ENCODE data around the gene EYA3.
"Not testable (repeated sequence)": the region's sequence is repeated elsewhere in the genome, so short reads cannot be mapped to it uniquely, and the experiment has no call there.

The EYA3 gene

DNA sequence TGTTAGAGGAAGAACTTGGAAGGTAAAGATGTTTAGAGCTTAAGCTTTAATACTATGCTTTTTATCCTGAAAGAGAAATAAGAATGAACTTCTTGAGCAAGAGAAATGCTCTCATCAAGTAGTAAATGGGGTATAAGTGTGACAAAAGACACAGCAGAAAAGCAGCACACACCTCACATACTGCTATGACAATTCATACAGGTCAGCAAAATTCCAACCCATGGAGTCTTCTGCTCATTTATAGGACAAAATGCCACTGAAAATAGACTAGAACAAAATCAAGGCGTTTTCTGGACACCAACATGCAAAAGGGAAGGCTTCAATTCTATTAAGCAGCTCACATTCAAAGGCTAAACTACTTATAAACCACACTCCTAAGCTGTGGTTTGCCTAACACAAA is 61.2 kb downstream of the EYA3 start:
- no peak for DNase-seq

GRCh38 chr1:28026329-28026728 is 62.1 kb downstream of the EYA3 start:
- DNase-seq = no peak

- DNase-seq = no peak
Measured at GRCh38 chr1:28021064-28021463, 67.3 kb downstream of the EYA3 start.

DNA sequence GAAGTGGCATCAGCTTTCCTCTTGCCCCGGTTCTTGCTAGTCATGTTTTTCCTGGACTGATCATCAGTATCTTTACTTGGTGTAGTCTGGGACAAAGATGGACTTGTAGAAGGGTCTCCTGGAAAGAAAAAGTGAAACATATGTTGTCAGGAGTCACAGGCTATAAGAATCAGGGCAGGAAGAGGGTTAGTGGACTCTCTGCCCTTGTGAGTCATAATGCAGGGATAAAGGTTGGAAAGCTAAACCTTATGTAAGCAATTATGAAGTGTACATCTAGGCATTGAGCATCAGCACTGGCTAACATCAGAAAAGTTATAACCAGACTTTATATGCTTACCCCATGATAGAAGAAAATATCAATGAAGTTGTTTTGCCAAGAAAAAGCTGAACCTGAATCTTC is 77.4 kb downstream of the EYA3 start:
- DNase-seq = no peak

DNA sequence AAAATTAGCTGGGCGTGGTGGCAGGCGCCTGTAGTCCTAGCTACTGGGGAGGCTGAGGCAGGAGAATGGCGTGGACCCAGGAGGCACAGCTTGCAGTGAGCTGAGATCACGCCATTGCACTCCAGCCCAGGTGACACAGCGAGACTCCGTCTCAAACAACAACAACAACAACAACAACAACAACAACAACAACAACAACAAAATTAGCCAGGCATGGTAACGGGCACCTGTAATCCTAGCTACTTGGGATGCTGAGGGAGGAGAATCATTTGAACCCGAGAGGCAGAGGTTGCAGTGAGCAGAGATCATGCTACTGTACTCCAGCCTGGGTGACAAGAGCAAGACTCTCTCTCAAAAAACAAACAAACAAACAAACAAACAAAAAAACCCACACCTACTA is 85.3 kb downstream of the EYA3 start:
- DNase-seq = not testable (repeated sequence)

GRCh38 chr1:28002600-28002999 is 85.8 kb downstream of the EYA3 start:
- no peak for DNase-seq

DNA sequence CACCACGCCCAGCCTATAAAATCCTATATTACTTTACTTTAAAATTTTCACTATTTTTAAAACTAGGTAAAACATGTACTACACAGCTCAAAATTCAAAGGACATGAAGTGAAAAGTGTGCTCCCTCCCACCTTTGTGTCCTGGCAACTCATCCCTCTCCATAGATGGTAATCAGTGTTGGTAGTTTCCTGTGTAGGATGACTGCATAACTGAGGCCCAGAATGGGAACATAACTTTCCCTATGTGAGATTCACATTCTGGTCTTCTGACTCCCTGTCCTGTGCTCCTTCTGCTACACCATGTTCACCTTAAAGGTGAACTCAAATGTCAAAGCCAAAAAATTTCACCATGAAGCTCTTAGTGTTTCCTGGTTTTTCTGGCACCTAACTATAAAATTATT is 89.4 kb downstream of the EYA3 start:
- no peak for DNase-seq

- not testable (repeated sequence) for DNase-seq
Measured at GRCh38 chr1:27994526-27994925, 93.9 kb downstream of the EYA3 start.

- DNase-seq = no peak
Measured at GRCh38 chr1:27994060-27994459, 94.3 kb downstream of the EYA3 start.

DNA sequence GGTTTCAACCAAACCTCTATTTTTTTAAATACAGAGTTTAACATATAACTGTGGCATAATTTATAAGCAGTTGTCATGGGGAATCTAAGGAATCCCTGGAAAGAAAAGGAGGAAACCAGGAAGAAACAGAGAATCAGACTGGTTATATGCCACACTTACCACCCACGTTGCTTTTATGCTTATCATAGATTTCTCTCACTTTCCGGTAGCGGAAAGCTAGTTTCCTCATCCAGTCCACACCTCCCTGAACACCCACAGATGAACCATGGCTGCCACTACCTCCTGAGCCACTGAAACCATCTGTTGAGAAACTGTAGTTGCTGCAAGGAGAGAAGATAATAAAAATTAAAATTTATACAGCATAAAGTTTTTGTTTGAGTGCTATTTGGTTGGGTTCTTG is 95.2 kb downstream of the EYA3 start:
- no peak for DNase-seq

GRCh38 chr1:27992276-27992675 is 96.1 kb downstream of the EYA3 start:
- DNase-seq = no peak

DNA sequence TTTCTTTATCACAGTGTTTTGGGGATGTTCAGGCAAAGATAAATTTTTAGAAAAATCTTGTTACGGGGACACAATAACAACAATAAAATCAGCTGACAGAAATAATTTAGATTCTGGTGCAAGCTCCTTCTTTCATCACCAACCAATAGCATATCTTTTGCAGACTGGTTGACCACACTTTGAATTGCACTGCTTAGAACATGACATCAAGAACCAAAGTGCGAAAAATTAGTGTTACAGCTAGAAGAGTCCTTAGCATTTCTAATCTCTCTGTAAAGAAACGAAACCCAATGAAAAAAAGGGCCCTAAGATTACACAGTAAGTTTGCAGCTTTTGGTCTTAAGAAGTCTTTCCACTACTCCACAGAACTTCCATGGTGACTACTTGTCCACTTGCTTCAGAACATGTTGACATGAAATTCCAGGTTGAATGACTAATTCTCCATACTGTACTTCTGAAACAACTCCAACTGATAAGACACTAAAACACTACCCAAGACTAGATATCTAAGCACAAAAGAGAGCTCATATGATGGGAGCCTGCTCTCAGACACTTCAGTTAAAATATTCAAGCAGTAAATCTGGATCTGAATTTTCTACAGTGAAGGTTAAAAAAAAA is 97.4 kb downstream of the EYA3 start:
- DNase-seq = no peak

GRCh38 chr1:27981145-27981544 is 107.3 kb downstream of the EYA3 start:
- no peak for DNase-seq

- DNase-seq = no peak
Measured at GRCh38 chr1:27980216-27980845, 108.1 kb downstream of the EYA3 start.

GRCh38 chr1:27979859-27980201 is 108.6 kb downstream of the EYA3 start:
- no peak for DNase-seq

DNA sequence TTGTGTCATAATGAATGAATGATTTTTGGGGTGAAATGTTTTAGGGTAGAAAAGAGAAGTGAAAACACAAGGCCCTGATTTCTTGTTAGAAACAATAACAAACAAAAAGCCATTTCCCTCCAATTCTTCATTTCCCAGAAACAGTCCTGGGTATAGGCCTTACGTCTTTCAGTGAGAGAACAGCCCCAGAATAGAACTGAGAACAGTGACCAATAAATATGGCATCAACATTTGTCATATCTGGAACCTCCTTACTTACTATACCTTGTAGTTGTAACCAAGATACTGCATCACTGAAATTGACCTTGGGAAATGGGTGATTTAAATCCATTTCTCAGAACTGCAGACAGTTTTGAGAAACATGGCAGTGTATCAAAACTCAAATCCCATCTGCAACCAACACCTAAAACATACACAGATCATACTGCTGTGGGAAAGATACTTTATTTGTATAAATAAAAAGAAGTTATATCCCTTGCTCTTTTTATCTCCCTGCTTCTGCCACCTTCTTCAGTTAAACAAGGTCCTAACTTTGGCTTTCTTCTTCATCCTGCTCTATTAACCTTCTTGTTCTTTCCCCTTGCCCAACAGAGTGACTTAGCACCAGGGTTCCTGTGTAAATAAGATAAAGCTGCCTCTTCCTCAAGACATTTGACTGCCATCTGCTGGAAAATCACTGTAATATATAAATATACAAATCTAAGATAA is 109.1 kb downstream of the EYA3 start:
- peak; percentile 9 for DNase-seq

GRCh38 chr1:27974417-27974781 is 114.0 kb downstream of the EYA3 start:
- DNase-seq = no peak

- no peak for DNase-seq
Measured at GRCh38 chr1:27973771-27974416, 114.5 kb downstream of the EYA3 start.

- no peak for DNase-seq
Measured at GRCh38 chr1:27972141-27972540, 116.3 kb downstream of the EYA3 start.

DNA sequence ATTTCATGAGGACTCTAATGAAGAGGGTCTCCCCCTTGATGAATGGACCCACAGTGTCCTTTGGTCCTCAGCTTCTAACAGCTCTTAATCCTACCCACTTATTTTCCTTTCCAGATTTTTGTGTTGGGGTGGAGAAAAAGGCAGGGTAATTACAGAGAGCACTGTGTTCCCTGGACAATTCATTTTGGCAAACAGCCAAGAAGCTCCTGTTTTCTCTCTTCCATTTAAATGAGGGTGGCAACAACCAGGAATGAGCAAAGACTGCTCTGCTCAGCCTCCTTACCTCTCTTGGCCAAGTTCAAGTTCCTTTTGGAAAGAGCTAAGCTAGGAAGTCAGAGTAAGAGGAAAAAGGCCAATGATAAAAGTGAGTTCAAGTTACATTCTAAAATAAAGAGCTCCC is 116.7 kb downstream of the EYA3 start:
- no peak for DNase-seq

DNA sequence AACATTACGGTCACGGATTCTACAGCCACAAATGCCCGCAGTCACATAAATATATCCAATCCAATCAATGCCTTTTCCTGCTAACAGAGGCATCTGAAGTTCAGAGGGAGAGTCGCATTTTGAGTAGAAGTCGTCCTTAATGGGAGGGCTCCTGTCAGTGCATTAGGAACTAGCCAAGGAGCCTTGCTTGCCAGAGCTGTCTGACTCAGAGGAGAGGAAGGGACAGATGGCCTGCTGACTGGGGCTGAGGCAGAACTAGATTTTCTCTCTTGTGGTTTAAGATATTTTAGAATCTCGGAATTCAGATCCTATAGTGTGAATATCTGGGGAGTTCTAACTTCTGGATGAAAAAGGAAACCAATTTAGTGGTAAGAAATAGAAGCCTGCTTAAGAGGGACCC is 118.0 kb downstream of the EYA3 start:
- DNase-seq = no peak

- no peak for DNase-seq
Measured at GRCh38 chr1:27968692-27969091, 119.7 kb downstream of the EYA3 start.

GRCh38 chr1:27967884-27968466 is 120.4 kb downstream of the EYA3 start:
- no peak for DNase-seq

All from DMS79 (cell line).